H1 (cell line): ENCODE results near the gene F5. TPM values are rescaled to one million over a fixed set of nuclear protein-coding genes. Genes with fewer than 3 reads are reported as not detected.
A peak's percentile ranks its signal among the peaks of the same experiment; 100 is the strongest.

Source experiments
- CTCF ChIA-PET: fragments of 300-600 bp; sonication (Branson Sonifier 250); formaldehyde crosslinking; loops from one replicate; lab custom pipeline; 2021; ENCODE audit not compliant: partially characterized antibody; lab: Charles Lee
- POLR2A ChIA-PET: fragments of 300-600 bp; sonication (Branson Sonifier 250); formaldehyde crosslinking; loops from one replicate; lab custom pipeline; 2021; ENCODE audit warnings: inconsistent platforms; ENCODE audit not compliant: partially characterized antibody; lab: Charles Lee
- DNase-seq, 2 experiments: peaks; one replicate each; pipeline versions ENCODE4 v3.0.0 to v3.0.0-alpha.2; 2010 to 2022; ENCODE audit warnings: low spot score in 2 of 2, low read depth in 1 of 2, mixed read lengths in 1 of 2
- FAIRE-seq: peaks from 2 replicates; lab custom pipeline; 2011; peaks lifted over from hg19 to GRCh38; lab: Jason Lieb, UNC
- H2AFZ ChIP-seq: 2 replicates; pipeline ENCODE4 v1.8.1; 2012; ENCODE audit warnings: low read length, inconsistent platforms
- H2AK5ac ChIP-seq: 2 replicates; pipeline ENCODE4 v1.6.1; 2013; ENCODE audit warnings: low read depth, low read length
- H2BK120ac ChIP-seq: replicated peaks from 2 replicates; pipeline ENCODE3; 2013; ENCODE audit warnings: low read depth, low read length, inconsistent platforms
- H2BK12ac ChIP-seq: 2 replicates; pipeline ENCODE4 v1.6.1; 2013; ENCODE audit warnings: low read depth, low read length
- H2BK15ac ChIP-seq: 2 replicates; pipeline ENCODE4 v1.6.1; 2013; ENCODE audit warnings: low read length
- H2BK20ac ChIP-seq: 2 replicates; pipeline ENCODE4 v1.6.1; 2013; ENCODE audit warnings: low read length
- H2BK5ac ChIP-seq: 2 replicates; pipeline ENCODE4 v1.6.1; 2013; ENCODE audit warnings: low read depth, low read length
- H3K14ac ChIP-seq: 2 replicates; pipeline ENCODE4 v1.6.1; 2013; ENCODE audit warnings: inconsistent platforms; ENCODE audit not compliant: insufficient read length
- H3K18ac ChIP-seq: 2 replicates; pipeline ENCODE4 v1.6.1; 2013; ENCODE audit warnings: low read length; ENCODE audit errors: extremely low read depth
- H3K23ac ChIP-seq: 2 replicates; pipeline ENCODE4 v1.6.1; 2013; ENCODE audit warnings: inconsistent platforms; ENCODE audit not compliant: insufficient read length
- H3K23me2 ChIP-seq: 2 replicates; pipeline ENCODE4 v1.6.1; 2013; ENCODE audit warnings: low read depth, low read length
- H3K27ac ChIP-seq: 2 replicates; pipeline ENCODE4 v1.6.1; 2011; ENCODE audit warnings: low read depth, low read length, inconsistent platforms
- H3K27me3 ChIP-seq, 4 experiments: replicated peaks in 1 of 4; 1 replicate in 1 of 4; 2 replicates in 3 of 4; pipeline versions ENCODE4 v1.6.1 to v1.8.1; 2011 to 2013; ENCODE audit warnings: low read length in 3 of 4, mild to moderate bottlenecking in 3 of 4, inconsistent platforms in 2 of 4, mixed read lengths in 2 of 4, moderate library complexity in 1 of 4; ENCODE audit not compliant: control insufficient read depth in 3 of 4, insufficient read depth in 3 of 4; ENCODE audit errors: extremely low read depth in 1 of 4
- H3K36me3 ChIP-seq, 4 experiments: 2 replicates each; pipeline versions ENCODE4 v1.6.1 to v1.8.1; 2011 to 2013; ENCODE audit warnings: mild to moderate bottlenecking in 4 of 4, low read length in 3 of 4, moderate library complexity in 2 of 4, control low read depth in 1 of 4, inconsistent platforms in 1 of 4; ENCODE audit not compliant: insufficient read depth in 4 of 4, control insufficient read depth in 2 of 4
- H3K4ac ChIP-seq: replicated peaks from 2 replicates; pipeline ENCODE3; 2013; ENCODE audit warnings: low read length, low read depth, mixed read lengths, inconsistent platforms; ENCODE audit not compliant: insufficient read length
- H3K4me1 ChIP-seq, 4 experiments: replicated peaks in 1 of 4; 1 replicate in 1 of 4; 2 replicates in 3 of 4; pipeline versions ENCODE4 v1.6.1 to v1.8.1; 2011 to 2013; ENCODE audit warnings: low read length in 3 of 4, inconsistent platforms in 2 of 4, mixed read lengths in 1 of 4; ENCODE audit not compliant: insufficient read depth in 4 of 4, control insufficient read depth in 3 of 4
- H3K4me2 ChIP-seq, 2 experiments: 2 replicates each; pipeline versions ENCODE4 v1.6.1 to v1.8.1; 2011 to 2013; ENCODE audit warnings: low read depth in 2 of 2, low read length in 2 of 2, control low read depth in 1 of 2, inconsistent platforms in 1 of 2, mild to moderate bottlenecking in 1 of 2; ENCODE audit not compliant: insufficient read depth in 1 of 2
- H3K4me3 ChIP-seq, 4 experiments: fragments of 200-600, 300-600 bp in 1 of 4; sonication (generic), shearing (Covaris generic), sonication (Bioruptor Twin) in 1 of 4; 2 replicates each; pipeline versions ENCODE4 v1.5.1 to v1.8.1; 2011 to 2016; ENCODE audit warnings: low read length in 4 of 4, low read depth in 3 of 4, control low read depth in 2 of 4, inconsistent platforms in 2 of 4, mild to moderate bottlenecking in 2 of 4, mixed read lengths in 1 of 4, moderate library complexity in 1 of 4; ENCODE audit not compliant: insufficient read depth in 2 of 4; ENCODE audit errors: extremely low read depth in 1 of 4
- H3K56ac ChIP-seq: replicated peaks from 2 replicates; pipeline ENCODE3; 2013; ENCODE audit warnings: low read depth, mild to moderate bottlenecking, mixed read lengths, low read length, inconsistent platforms; ENCODE audit not compliant: insufficient read length
- H3K79me1 ChIP-seq: 2 replicates; pipeline ENCODE4 v1.6.1; 2013; ENCODE audit warnings: low read depth, low read length, control low read depth
- H3K79me2 ChIP-seq, 2 experiments: 2 replicates each; pipeline versions ENCODE4 v1.6.1 to v1.8.1; 2012 to 2013; ENCODE audit warnings: low read length in 2 of 2, mild to moderate bottlenecking in 2 of 2, inconsistent platforms in 1 of 2; ENCODE audit not compliant: insufficient read depth in 2 of 2, control insufficient read depth in 1 of 2
- H3K9ac ChIP-seq, 4 experiments: replicated peaks in 1 of 4; 1 replicate in 1 of 4; 2 replicates in 3 of 4; pipeline versions ENCODE4 v1.6.1 to v1.8.1; 2011 to 2013; ENCODE audit warnings: low read depth in 3 of 4, low read length in 3 of 4, control low read depth in 2 of 4, mild to moderate bottlenecking in 2 of 4, moderate library complexity in 2 of 4, inconsistent platforms in 1 of 4; ENCODE audit errors: extremely low read depth in 1 of 4
- H3K9me3 ChIP-seq, 2 experiments: 2 replicates each; pipeline versions ENCODE4 v1.6.1 to v1.8.1; 2012 to 2013; ENCODE audit warnings: mild to moderate bottlenecking in 2 of 2, moderate library complexity in 2 of 2, control low read depth in 1 of 2, inconsistent platforms in 1 of 2, low read depth in 1 of 2, low read length in 1 of 2, mixed read lengths in 1 of 2; ENCODE audit not compliant: insufficient read depth in 2 of 2
- H4K20me1 ChIP-seq, 2 experiments: replicated peaks in 1 of 2; 2 replicates each; pipeline versions ENCODE3 to v1.8.1; 2011 to 2013; ENCODE audit warnings: inconsistent platforms in 2 of 2, low read length in 2 of 2, mild to moderate bottlenecking in 1 of 2; ENCODE audit not compliant: insufficient read depth in 2 of 2, control insufficient read depth in 1 of 2
- H4K5ac ChIP-seq: 2 replicates; pipeline ENCODE4 v1.6.1; 2013; ENCODE audit warnings: low read length, low read depth, mixed read lengths, inconsistent platforms; ENCODE audit not compliant: insufficient read length
- H4K8ac ChIP-seq: 2 replicates; pipeline ENCODE4 v1.8.0; 2013; ENCODE audit warnings: mild to moderate bottlenecking, moderate library complexity, low read length, inconsistent platforms; ENCODE audit not compliant: insufficient read depth; ENCODE audit errors: extremely low read depth
- H4K91ac ChIP-seq: replicated peaks from 2 replicates; pipeline ENCODE3; 2013; ENCODE audit warnings: low read length, mixed read lengths, inconsistent platforms; ENCODE audit not compliant: insufficient read length
- CBX5 ChIP-seq: fragments of 300-800, 300-1000 bp; sonication (generic); IDR thresholded peaks from 2 replicates; pipeline ENCODE4 v1.7.1; 2016; ENCODE audit warnings: antibody characterized with exemption, low read length, low read depth
- CTCF ChIP-seq, 3 experiments: IDR thresholded peaks; 1 replicate in 2 of 3; 2 replicates in 1 of 3; pipeline versions ENCODE4 v1.5.1 to v1.6.1; 2011; ENCODE audit warnings: low read length in 3 of 3, mild to moderate bottlenecking in 3 of 3, inconsistent platforms in 2 of 3, low read depth in 1 of 3, moderate library complexity in 1 of 3; ENCODE audit not compliant: insufficient read depth in 1 of 3; ENCODE audit errors: control extremely low read depth in 1 of 3
- EP300 ChIP-seq, 2 experiments: IDR thresholded peaks; 1 replicate in 1 of 2; 2 replicates in 1 of 2; pipeline ENCODE4 v1.6.1; 2011 to 2012; ENCODE audit warnings: low read depth in 2 of 2, low read length in 2 of 2, mild to moderate bottlenecking in 2 of 2, borderline replicate concordance in 1 of 2, inconsistent platforms in 1 of 2, moderate library complexity in 1 of 2
- RBBP5 ChIP-seq: IDR thresholded peaks from 2 replicates; pipeline ENCODE4 v1.7.1; 2012; ENCODE audit warnings: low read depth, mild to moderate bottlenecking, inconsistent platforms, low read length, moderate library complexity, borderline replicate concordance
- WGBS, 2 experiments: shearing (Covaris generic) in 1 of 2; methylation state at CpG; one replicate each; pipeline versions ENCODE4 v1.1.6 to v1.1.7; 2013 to 2015; ENCODE audit warnings: low lambda C conversion rate in 2 of 2, mixed read lengths in 2 of 2, inconsistent platforms in 1 of 2, low coverage in 1 of 2, missing lambda C conversion rate in 1 of 2; ENCODE audit not compliant: insufficient replicate concordance in 2 of 2, insufficient coverage in 1 of 2, insufficient read length in 1 of 2; ENCODE audit errors: extremely low coverage in 1 of 2, missing lambda C conversion rate in 1 of 2; 5-methylcytosine and 5-hydroxymethylcytosine counted together
- polyA plus RNA-seq, 7 experiments: library from polyadenylated mRNA; depleted of rRNA in 3 of 7; stranded (reverse) in 5 of 7; unstranded in 2 of 7; fragments of >200 nt in 5 of 7; fragments of 200-250 nt in 2 of 7; gene quantifications; 1 replicate in 5 of 7; 2 replicates in 1 of 7; 4 replicates in 1 of 7; pipeline versions ENCODE4 v1.2.1 to v1.2.3, GENCODE V29; 2011 to 2013; ENCODE audit warnings: missing spikeins in 2 of 7, mixed read lengths in 2 of 7
- total RNA-seq: library from RNA; stranded (reverse); fragmentation: NEBNext Ultra II Directional; extraction: Animal tissue kit (Norgen Biotek cat#: 25700); gene quantifications from 2 replicates; pipeline ENCODE4 v1.2.1, GENCODE V29; 2021

F5 gene
- total and polyA plus RNA-seq, 2 of the 8 experiments (the other 6 are each of a cell fraction or from before 2014, with no cell fraction given) = 0.04 to 0.06 TPM

- H3K14ac ChIP-seq = no peak overlapping the region
- no peak overlapping the region for H2BK5ac ChIP-seq
- no peak for DNase-seq
- POLR2A ChIA-PET = interaction anchor here (1.4 kb wide), 1 partner anchor 44 kb away, joined by 4 read pairs; no protein-coding TSS in a partner anchor
- peaks cover 3 to 18% (median 10%) of the 10 kb centered on the region in 4 experiments; a peak in 6 of 7 replicates for H3K4me1 ChIP-seq
- no peaks in the 10 kb centered on the region for H3K27me3 ChIP-seq
- no peak overlapping the region for H2BK120ac ChIP-seq
- no peak overlapping the region for H3K18ac ChIP-seq
- H2AK5ac ChIP-seq = no peak overlapping the region
- H4K91ac ChIP-seq = no peak overlapping the region
- CTCF ChIA-PET = interaction anchor here (1.1 to 6.7 kb wide), 3 partner anchors 15 to 182 kb away, joined by 3 to 36 read pairs (median 6); no protein-coding TSS in a partner anchor
- H3K23me2 ChIP-seq = no peaks in the 10 kb centered on the region
- no peak overlapping the region for H2BK15ac ChIP-seq
- no peak overlapping the region for H3K56ac ChIP-seq
- H3K4me2 ChIP-seq = no peak overlapping the region
- H2BK20ac ChIP-seq = 0 out of 2 replicates have a peak overlapping the region, but pooled peaks have one; percentile 40
- peak overlapping the region; percentile 10; the same call in 1 of the 2 replicates for H2BK12ac ChIP-seq
- H4K20me1 ChIP-seq = no peaks in the 10 kb centered on the region
- no peaks in the 10 kb centered on the region for H3K9me3 ChIP-seq
- no peak overlapping the region for H3K27ac ChIP-seq
- no peak overlapping the region for H4K5ac ChIP-seq
- WGBS, 2 experiments = 77% methylated on average over 3 of the region's 3 CpGs; no CpG with 5 or more reads in 1 of the 2 experiments
- H2AFZ ChIP-seq = no peak overlapping the region
- no peak overlapping the region for H3K4me3 ChIP-seq
- H3K79me2 ChIP-seq = no peaks in the 10 kb centered on the region
- H3K36me3 ChIP-seq = no peaks in the 10 kb centered on the region; a peak in 1 of 8 replicates
- FAIRE-seq = no peak
- H4K8ac ChIP-seq = no peak overlapping the region
- no peak overlapping the region for H3K4ac ChIP-seq
- H3K9ac ChIP-seq = no peak overlapping the region
- TF ChIP-seq EP300 (IDR thresholded peaks at IDR 0.05; ENCODE audit: borderline replicate concordance in 1 of 2, low read depth in 2 of 2, low read length in 2 of 2) = no peak
- no peak for TF ChIP-seq CBX5
- TF ChIP-seq CTCF (IDR thresholded peaks at IDR 0.05; ENCODE audit: control extremely low read depth in 1 of 3, insufficient read depth in 1 of 3, low read depth in 1 of 3, low read length in 3 of 3) = no peak
- no peak for TF ChIP-seq RBBP5
- no peak overlapping the region for H3K23ac ChIP-seq
- H3K79me1 ChIP-seq = no peaks in the 10 kb centered on the region
Observed at GRCh38 chr1:169530448-169530847, 55.8 kb downstream of the F5 start.
